ENCODE data around the gene FBXO3.

The FBXO3 gene

GRCh38 chr11:33701302-33702230 is 72.8 kb downstream of the FBXO3 start:
- no peak for DNase-seq (ENCODE audit: low spot score)

GRCh38 chr11:33700502-33701271 is 73.6 kb downstream of the FBXO3 start, which contains the start of gene C11orf91:
C11orf91 (minus strand) TSS chr11:33700826; CDS start chr11:33700740, 86 bp downstream.
- DNase-seq (ENCODE audit: low spot score), result peak; percentile 96

GRCh38 chr11:33700063-33700501 is 74.2 kb downstream of the FBXO3 start:
- peak; percentile 19 for DNase-seq (ENCODE audit: low spot score)

DNA sequence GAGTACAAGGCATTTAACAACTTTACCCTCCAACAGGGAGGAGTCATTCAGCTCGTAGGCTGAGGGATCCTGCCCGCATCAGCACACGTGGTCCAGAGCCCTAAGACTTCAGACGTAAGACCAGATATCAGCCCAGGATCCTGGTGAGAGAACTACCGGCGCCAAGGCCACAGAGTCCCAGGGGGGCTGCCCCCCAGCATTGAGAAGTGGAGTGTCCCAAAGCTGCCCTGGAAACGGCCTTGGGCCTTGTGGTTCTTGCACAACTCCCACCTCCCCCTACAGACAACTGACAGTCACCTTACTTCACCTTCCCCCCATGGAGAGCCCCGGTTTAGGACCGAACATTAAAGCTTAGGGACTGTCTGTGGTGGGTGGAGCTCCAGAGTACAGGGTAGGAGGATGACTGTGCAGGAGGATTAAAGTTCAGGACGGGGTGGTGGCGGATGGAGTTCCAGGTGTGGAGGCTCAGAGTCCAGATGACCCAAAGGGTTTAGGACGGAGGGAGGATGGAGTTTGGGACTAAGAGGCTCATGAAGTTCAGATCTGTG is 74.7 kb downstream of the FBXO3 start:
- no peak for DNase-seq (ENCODE audit: low spot score)

- DNase-seq (ENCODE audit: low spot score), result no peak
These were observed 75.4 kb downstream of the FBXO3 start for GRCh38 chr11:33698921-33699320.

DNA sequence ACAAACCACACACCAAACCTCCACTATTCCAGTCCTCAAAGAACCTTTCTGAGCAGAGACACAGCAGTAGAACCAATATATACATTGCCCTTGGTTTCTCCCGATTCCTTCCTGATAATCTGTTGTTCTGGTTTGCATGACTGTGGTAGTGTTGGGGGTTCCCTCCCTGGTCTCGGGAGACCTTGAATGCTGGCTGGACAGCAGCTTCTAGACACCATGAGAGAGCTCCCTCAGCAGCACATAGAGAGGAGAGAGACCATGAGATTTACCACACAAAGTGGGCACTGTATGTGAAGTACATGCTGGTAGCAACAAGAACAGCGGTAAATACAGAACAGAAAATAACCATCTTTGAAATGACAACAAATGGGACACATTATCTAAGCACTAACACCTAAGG is 76.3 kb downstream of the FBXO3 start:
- DNase-seq (ENCODE audit: low spot score), result no peak

GRCh38 chr11:33696931-33697638 is 77.2 kb downstream of the FBXO3 start:
- no peak for DNase-seq (ENCODE audit: low spot score)

GRCh38 chr11:33696411-33696810 is 77.9 kb downstream of the FBXO3 start:
- DNase-seq (ENCODE audit: low spot score), result no peak

DNA sequence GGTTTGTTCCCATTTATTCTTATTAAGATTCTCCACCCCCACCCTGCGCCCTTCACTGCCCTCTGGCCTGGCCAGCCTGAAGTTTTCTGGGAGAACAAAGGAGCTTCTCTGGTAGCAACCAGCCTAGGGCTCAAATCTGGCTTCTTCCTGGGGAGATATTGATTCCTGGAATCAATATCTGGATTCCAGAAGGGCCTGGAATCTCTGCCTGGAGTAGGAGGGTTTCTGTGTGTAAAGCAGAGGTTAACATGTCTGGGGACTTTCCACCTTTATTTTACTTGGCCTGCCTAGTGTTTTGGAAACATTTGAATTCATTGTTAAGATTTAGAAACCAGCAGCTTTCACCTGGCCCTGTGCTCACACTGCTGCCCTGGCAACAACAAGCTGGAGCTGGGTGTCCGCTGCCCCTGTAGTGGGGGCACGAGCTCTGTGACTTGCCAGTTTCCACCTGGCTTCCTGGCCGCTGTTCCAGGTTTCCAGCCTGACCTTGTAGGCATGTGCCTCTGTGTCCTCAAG is 79.2 kb downstream of the FBXO3 start:
- no peak for DNase-seq (ENCODE audit: low spot score)

GRCh38 chr11:33694346-33695050 is 79.8 kb downstream of the FBXO3 start:
- no peak for DNase-seq (ENCODE audit: low spot score)

DNA sequence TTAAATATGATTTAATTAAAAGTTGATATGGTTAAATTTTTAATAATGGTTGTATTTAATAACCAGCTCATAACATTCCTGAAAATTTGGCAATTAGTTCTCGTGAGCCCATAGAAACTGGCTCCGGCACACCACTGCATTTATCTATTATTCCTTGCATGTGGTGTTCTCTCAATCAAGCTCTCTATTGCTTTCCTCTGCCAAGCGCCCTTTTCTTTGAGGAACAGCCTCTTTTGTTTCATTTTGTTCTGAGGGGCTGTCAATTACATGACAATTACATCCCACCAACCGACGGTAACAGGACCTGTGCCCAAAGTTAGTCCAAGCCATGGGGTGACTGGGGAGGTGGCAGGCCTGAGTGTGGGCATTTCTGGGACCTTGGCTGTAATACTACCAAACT is 81.8 kb downstream of the FBXO3 start:
- DNase-seq (ENCODE audit: low spot score), result no peak

- DNase-seq (ENCODE audit: low spot score), result peak; percentile 69
These were observed 82.3 kb downstream of the FBXO3 start for GRCh38 chr11:33692013-33692504.

- no peak for DNase-seq (ENCODE audit: low spot score)
These were observed 83.1 kb downstream of the FBXO3 start for GRCh38 chr11:33691066-33691864.

Data from GM03348 (cell line).